A549 (cell line): ENCODE measurements around the gene PLCH2. TPM values are rescaled to one million over a fixed set of nuclear protein-coding genes. Genes with fewer than 3 reads are reported as not detected.

Experiments
- ATAC-seq, 2 experiments: fragments of 200-7000 bp in 1 of 2; fragments of >200 bp in 1 of 2; cut with Nextera tagmentation in 1 of 2; cut with Tn5 transposase in 1 of 2; 3 replicates each; pipeline versions ENCODE4 v1.8.0 to v1.9.1; 2018 to 2020; ENCODE audit warnings: mild to moderate bottlenecking in 1 of 2, moderate library complexity in 1 of 2
- CTCF ChIA-PET: fragments of 300-600 bp; sonication (Branson Sonifier 250); formaldehyde crosslinking; extraction: SDS; loops from one replicate; lab custom pipeline; 2021; ENCODE audit warnings: antibody characterized with exemption, inconsistent platforms; lab: Yijun Ruan, JAX
- POLR2A ChIA-PET: fragments of 350-600 bp; formaldehyde crosslinking; extraction: SDS; loops from one replicate; lab custom pipeline; 2021; ENCODE audit warnings: antibody characterized with exemption, inconsistent platforms; lab: Yijun Ruan, JAX
- DNase-seq, 2 experiments: peaks; one replicate each; pipeline versions ENCODE4 v3.0.0 to v3.0.0-alpha.2; 2011 to 2016; ENCODE audit warnings: low read depth in 1 of 2, low spot score in 1 of 2
- FAIRE-seq: peaks from 2 replicates; lab custom pipeline; 2011; peaks lifted over from hg19 to GRCh38; lab: Jason Lieb, UNC
- H3K27ac ChIP-seq, 2 experiments: fragments of >200 bp; sonication (Bioruptor Twin); formaldehyde crosslinking; 3 replicates each; pipeline ENCODE4 v1.5.1; 2016 to 2017
- H3K4me1 ChIP-seq: fragments of >200 bp; sonication (Bioruptor Twin); formaldehyde crosslinking; 3 replicates; pipeline ENCODE4 v1.6.1; 2016
- H3K4me2 ChIP-seq: fragments of >200 bp; sonication (Bioruptor Twin); formaldehyde crosslinking; 3 replicates; pipeline ENCODE4 v1.6.1; 2016
- H3K4me3 ChIP-seq: fragments of >200 bp; sonication (Bioruptor Twin); formaldehyde crosslinking; 3 replicates; pipeline ENCODE4 v1.5.1; 2016
- H3K9me3 ChIP-seq: fragments of >200 bp; sonication (Bioruptor Twin); formaldehyde crosslinking; 3 replicates; pipeline ENCODE4 v1.6.1; 2016
- BCL3 ChIP-seq: fragments of >200 bp; sonication (Bioruptor Twin); formaldehyde crosslinking; IDR thresholded peaks from 3 replicates; pipeline ENCODE4 v1.6.1; 2016
- CHD2 ChIP-seq: fragments of 150-350 bp; IDR thresholded peaks from 2 replicates; pipeline ENCODE4 v1.6.1; 2014; ENCODE audit warnings: low read length; ENCODE audit not compliant: partially characterized antibody
- EHF ChIP-seq: fragments of 250-450 bp; sonication (Bioruptor Pico); IDR thresholded peaks from 2 replicates; pipeline ENCODE4 v1.5.0; 2020; ENCODE audit warnings: mild to moderate bottlenecking
- ESRRA ChIP-seq: fragments of 150-350 bp; IDR thresholded peaks from 2 replicates; pipeline ENCODE4 v1.6.1; 2014; ENCODE audit warnings: mild to moderate bottlenecking, low read length, borderline replicate concordance
- FOXS1 ChIP-seq: fragments of 250-450 bp; sonication (Bioruptor Pico); IDR thresholded peaks from 2 replicates; pipeline ENCODE4 v1.5.0; 2020; ENCODE audit warnings: mild to moderate bottlenecking, moderate library complexity
- GATA3 ChIP-seq: IDR thresholded peaks from 2 replicates; pipeline ENCODE4 v1.6.1; 2012; ENCODE audit warnings: borderline replicate concordance
- HDAC2 ChIP-seq: fragments of 200-600 bp; sonication (generic); IDR thresholded peaks from 2 replicates; pipeline ENCODE4 v1.6.1; 2016
- HMGXB4 ChIP-seq: fragments of 250-450 bp; sonication (Bioruptor Pico); IDR thresholded peaks from 2 replicates; pipeline ENCODE4 v1.5.0; 2021; ENCODE audit warnings: mild to moderate bottlenecking, moderate library complexity, borderline replicate concordance
- HOXA7 ChIP-seq: fragments of 250-450 bp; sonication (Bioruptor Pico); IDR thresholded peaks from 2 replicates; pipeline ENCODE4 v1.5.0; 2020; ENCODE audit warnings: mild to moderate bottlenecking, moderate library complexity
- HOXB5 ChIP-seq: fragments of 250-450 bp; sonication (Bioruptor Pico); IDR thresholded peaks from 2 replicates; pipeline ENCODE4 v1.5.0; 2020; ENCODE audit warnings: mild to moderate bottlenecking, moderate library complexity
- JUN ChIP-seq, 2 experiments: fragments of >200 bp; sonication (Bioruptor Twin); formaldehyde crosslinking; IDR thresholded peaks; 2 replicates in 1 of 2; 3 replicates in 1 of 2; pipeline ENCODE4 v1.6.1; 2016 to 2017
- KDM5A ChIP-seq: fragments of 200-600 bp; sonication (generic); IDR thresholded peaks from 2 replicates; pipeline ENCODE4 v1.6.1; 2016; ENCODE audit warnings: antibody characterized with exemption, mild to moderate bottlenecking
- NFE2L2 ChIP-seq: fragments of 150-350 bp; conservative IDR thresholded peaks from 2 replicates; pipeline ENCODE4 v1.6.1; 2014; ENCODE audit warnings: low read length
- PHF8 ChIP-seq: fragments of 200-600 bp; sonication (generic); IDR thresholded peaks from 2 replicates; pipeline ENCODE4 v1.6.1; 2016; ENCODE audit warnings: low read depth, mild to moderate bottlenecking, antibody characterized with exemption, moderate library complexity, borderline replicate concordance
- POLR2AphosphoS2 ChIP-seq: conservative IDR thresholded peaks from 2 replicates; pipeline ENCODE4 v1.6.1; 2012; ENCODE audit warnings: low read length, improper control_type of control experiment, inconsistent platforms
- RAD21 ChIP-seq, 2 experiments: fragments of >200 bp in 1 of 2; sonication (Bioruptor Twin) in 1 of 2; formaldehyde crosslinking in 1 of 2; IDR thresholded peaks in 1 of 2; conservative IDR thresholded peaks in 1 of 2; 2 replicates in 1 of 2; 3 replicates in 1 of 2; pipeline ENCODE4 v1.6.1; 2012 to 2018; ENCODE audit warnings: inconsistent platforms in 1 of 2
- REST ChIP-seq: fragments of 200-600 bp; sonication (generic); IDR thresholded peaks from 2 replicates; pipeline ENCODE4 v1.6.1; 2016; ENCODE audit warnings: antibody characterized with exemption, mild to moderate bottlenecking, moderate library complexity
- TP53 ChIP-seq: fragments of 250-450 bp; sonication (Bioruptor Pico); IDR thresholded peaks from 2 replicates; pipeline ENCODE4 v1.5.0; 2021; ENCODE audit warnings: mild to moderate bottlenecking, moderate library complexity
- ZC3H11A ChIP-seq: fragments of 450-650 bp; IDR thresholded peaks from 2 replicates; pipeline ENCODE4 v1.6.1; 2014; ENCODE audit warnings: antibody characterized with exemption, mild to moderate bottlenecking
- ZFP36 ChIP-seq: fragments of 450-650 bp; IDR thresholded peaks from 2 replicates; pipeline ENCODE4 v1.6.1; 2014; ENCODE audit warnings: borderline replicate concordance; ENCODE audit not compliant: partially characterized antibody
- WGBS: methylation state at CpG from one replicate; pipeline ENCODE4 v1.1.6; 2017; ENCODE audit errors: missing lambda C conversion rate; 5-methylcytosine and 5-hydroxymethylcytosine counted together
- polyA plus RNA-seq, 4 experiments: library from polyadenylated mRNA; depleted of rRNA in 3 of 4; stranded (reverse); fragments of >200 nt; fragmentation: RNase III in 1 of 4; extraction: RNeasy Plus Mini Kit Qiagen cat#74134 plus additional on column Dnase treatment in 1 of 4; gene quantifications; 2 replicates in 3 of 4; 3 replicates in 1 of 4; pipeline ENCODE4 v1.2.3, GENCODE V29; 2011 to 2017
- TF ChIP-seq, protein P1 (sequence below): fragments of 450-650 bp; IDR thresholded peaks from 2 replicates; pipeline ENCODE4 v1.6.1; 2014; ENCODE audit warnings: antibody characterized with exemption
- TF ChIP-seq, protein P2 (sequence below): fragments of 150-350 bp; IDR thresholded peaks from 2 replicates; pipeline ENCODE4 v1.6.1; 2014; ENCODE audit warnings: low read depth, mild to moderate bottlenecking, low read length

The PLCH2 gene
- polyA plus RNA-seq, 2 of the 4 experiments (the other 2 are of a cell fraction), result 0.10 to 0.18 TPM

GRCh38 chr1:2520206-2520605 lies 44.1 kb downstream of the PLCH2 start:
- no peak for DNase-seq
- no peak overlapping the region for H3K27ac ChIP-seq
- H3K9me3 ChIP-seq, result no peaks in the 10 kb centered on the region
- ChIA-PET CTCF (interaction anchor here (0.9 to 1.8 kb wide), 2 partner anchors 11 to 27 kb away, joined by 3 to 7 read pairs; no protein-coding TSS in a partner anchor), POLR2A (no interaction called here)
- WGBS, result 97% methylated on average over 6 of the region's 20 CpGs
- no peak overlapping the region for H3K4me3 ChIP-seq
- no peak overlapping the region for H3K4me2 ChIP-seq
- H3K4me1 ChIP-seq, result peaks cover 25% of the 10 kb centered on the region
- TF ChIP-seq ESRRA (no peak), ZFP36 (no peak), RAD21 (conservative IDR thresholded peaks at IDR 0.05 in 1 of 2, IDR thresholded peaks at IDR 0.05 in 1 of 2) (no peak), CHD2 (no peak), POLR2AphosphoS2 (no peak), JUN (IDR thresholded peaks at IDR 0.05) (no peak), KDM5A (no peak), REST (no peak)
- TF ChIP-seq, protein P1, sequence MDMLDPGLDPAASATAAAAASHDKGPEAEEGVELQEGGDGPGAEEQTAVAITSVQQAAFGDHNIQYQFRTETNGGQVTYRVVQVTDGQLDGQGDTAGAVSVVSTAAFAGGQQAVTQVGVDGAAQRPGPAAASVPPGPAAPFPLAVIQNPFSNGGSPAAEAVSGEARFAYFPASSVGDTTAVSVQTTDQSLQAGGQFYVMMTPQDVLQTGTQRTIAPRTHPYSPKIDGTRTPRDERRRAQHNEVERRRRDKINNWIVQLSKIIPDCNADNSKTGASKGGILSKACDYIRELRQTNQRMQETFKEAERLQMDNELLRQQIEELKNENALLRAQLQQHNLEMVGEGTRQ, result no peak
- TF ChIP-seq, protein P2, sequence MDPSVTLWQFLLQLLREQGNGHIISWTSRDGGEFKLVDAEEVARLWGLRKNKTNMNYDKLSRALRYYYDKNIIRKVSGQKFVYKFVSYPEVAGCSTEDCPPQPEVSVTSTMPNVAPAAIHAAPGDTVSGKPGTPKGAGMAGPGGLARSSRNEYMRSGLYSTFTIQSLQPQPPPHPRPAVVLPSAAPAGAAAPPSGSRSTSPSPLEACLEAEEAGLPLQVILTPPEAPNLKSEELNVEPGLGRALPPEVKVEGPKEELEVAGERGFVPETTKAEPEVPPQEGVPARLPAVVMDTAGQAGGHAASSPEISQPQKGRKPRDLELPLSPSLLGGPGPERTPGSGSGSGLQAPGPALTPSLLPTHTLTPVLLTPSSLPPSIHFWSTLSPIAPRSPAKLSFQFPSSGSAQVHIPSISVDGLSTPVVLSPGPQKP, result no peak
- no peak for FAIRE-seq
- ATAC-seq, result no peak

GRCh38 chr1:2520806-2521205 lies 44.7 kb downstream of the PLCH2 start:
- Histone ChIP-seq H3K4me2 (no peak overlapping the region), H3K27ac (no peak overlapping the region), H3K9me3 (no peaks in the 10 kb centered on the region), H3K4me1 (peaks cover 25% of the 10 kb centered on the region), H3K4me3 (no peak overlapping the region)
- ATAC-seq, result no peak
- WGBS, result 91% methylated on average over 17 of the region's 21 CpGs
- CTCF ChIA-PET, result interaction anchor here (1.8 kb wide), 1 partner anchor 26 kb away, joined by 7 read pairs; no protein-coding TSS in a partner anchor
- TF ChIP-seq BCL3 (no peak), GATA3 (no peak), FOXS1 (CRISPR knock-in tag) (no peak), ZC3H11A (no peak), KDM5A (no peak), HDAC2 (no peak), NFE2L2 (no peak), TP53 (no peak), HOXA7 (CRISPR knock-in tag) (no peak), PHF8 (no peak), HOXB5 (no peak), EHF (CRISPR knock-in tag) (no peak), HMGXB4 (CRISPR knock-in tag) (no peak)
- no peak for DNase-seq
- POLR2A ChIA-PET, result no interaction called here
- FAIRE-seq, result no peak
